ENCODE results near the gene GTF3C5. TPM values are rescaled to one million over a fixed set of nuclear protein-coding genes. Genes with fewer than 3 reads are reported as not detected.
"Not testable (repeated sequence)": the region's sequence is repeated elsewhere in the genome, so short reads cannot be mapped to it uniquely, and the experiment has no call there.

Gene GTF3C5
- total and polyA plus RNA-seq, 4 donors, result 17.8 to 91.6 (median 39.2) TPM

- no peaks in the 10 kb centered on the region for H3K4me1 ChIP-seq (ENCODE audit: control insufficient read depth in 1 of 2, insufficient read depth in 2 of 2, low read length in 2 of 2)
- H3K36me3 ChIP-seq (ENCODE audit: control insufficient read depth in 1 of 2, insufficient read depth in 2 of 2, low read length in 1 of 2), result no peaks in the 10 kb centered on the region
- H3K9me3 ChIP-seq (ENCODE audit: control insufficient read depth, low read length), result no peaks in the 10 kb centered on the region
- H3K27me3 ChIP-seq (ENCODE audit: control insufficient read depth in 1 of 2, insufficient read depth in 2 of 2, low read length in 1 of 2), result no peaks in the 10 kb centered on the region
- H3K4me3 ChIP-seq (ENCODE audit: low read length in 2 of 2), result no peak overlapping the region
- intact Hi-C loops (cut with DNase I), result no loop called here
- H3K27ac ChIP-seq (ENCODE audit: low read depth in 1 of 2, low read length in 2 of 2), result no peak overlapping the region
- 85 to 88% methylated on average over 6 of the region's 6 CpGs for WGBS, 2 donors
- DNase-seq, result no peak
- no peak for ATAC-seq (ENCODE audit: low FRiP score)
Observed at GRCh38 chr9:133089271-133089671, 58.5 kb downstream of the GTF3C5 start.

GRCh38 chr9:133090187-133090586 lies 59.4 kb downstream of the GTF3C5 start:
- no peak overlapping the region for H3K4me3 ChIP-seq (ENCODE audit: low read length in 2 of 2)
- no peak for ATAC-seq (ENCODE audit: low FRiP score)
- no peak for DNase-seq
- no peak overlapping the region for H3K27ac ChIP-seq (ENCODE audit: low read depth in 1 of 2, low read length in 2 of 2)
- WGBS, 2 donors, result 62 to 81% methylated on average over 5 to 6 of the region's 6 CpGs
- H3K27me3 ChIP-seq (ENCODE audit: control insufficient read depth in 1 of 2, insufficient read depth in 2 of 2, low read length in 1 of 2), result no peaks in the 10 kb centered on the region
- no peaks in the 10 kb centered on the region for H3K9me3 ChIP-seq (ENCODE audit: control insufficient read depth, low read length)
- intact Hi-C loops (cut with DNase I), result no loop called here
- H3K4me1 ChIP-seq (ENCODE audit: control insufficient read depth in 1 of 2, insufficient read depth in 2 of 2, low read length in 2 of 2), result no peaks in the 10 kb centered on the region
- H3K36me3 ChIP-seq (ENCODE audit: control insufficient read depth in 1 of 2, insufficient read depth in 2 of 2, low read length in 1 of 2), result no peaks in the 10 kb centered on the region

- Histone ChIP-seq H3K36me3 (ENCODE audit: control insufficient read depth in 1 of 2, insufficient read depth in 2 of 2, low read length in 1 of 2) (no peaks in the 10 kb centered on the region), H3K27ac (ENCODE audit: low read depth in 1 of 2, low read length in 2 of 2) (no peak overlapping the region), H3K9me3 (ENCODE audit: control insufficient read depth, low read length) (no peaks in the 10 kb centered on the region), H3K4me1 (ENCODE audit: control insufficient read depth in 1 of 2, insufficient read depth in 2 of 2, low read length in 2 of 2) (no peaks in the 10 kb centered on the region), H3K27me3 (ENCODE audit: control insufficient read depth in 1 of 2, insufficient read depth in 2 of 2, low read length in 1 of 2) (no peaks in the 10 kb centered on the region), H3K4me3 (ENCODE audit: low read length in 2 of 2) (no peak overlapping the region)
- 66 to 76% methylated on average over 11 of the region's 11 CpGs for WGBS, 2 donors
- intact Hi-C loops (cut with DNase I), result no loop called here
- no peak for ATAC-seq (ENCODE audit: low FRiP score)
- no peak for DNase-seq
Observed at GRCh38 chr9:133090752-133091385, 60.1 kb downstream of the GTF3C5 start.

GRCh38 chr9:133094351-133094750 lies 63.6 kb downstream of the GTF3C5 start:
- H3K27ac ChIP-seq (ENCODE audit: low read depth in 1 of 2, low read length in 2 of 2); H3K9me3 ChIP-seq (ENCODE audit: control insufficient read depth, low read length); H3K4me3 ChIP-seq (ENCODE audit: low read length in 2 of 2); H3K27me3 ChIP-seq (ENCODE audit: control insufficient read depth in 1 of 2, insufficient read depth in 2 of 2, low read length in 1 of 2); DNase-seq; intact Hi-C loops (cut with DNase I); H3K4me1 ChIP-seq (ENCODE audit: control insufficient read depth in 1 of 2, insufficient read depth in 2 of 2, low read length in 2 of 2); ATAC-seq (ENCODE audit: low FRiP score); H3K36me3 ChIP-seq (ENCODE audit: control insufficient read depth in 1 of 2, insufficient read depth in 2 of 2, low read length in 1 of 2): not testable (repeated sequence)
- 76 to 77% methylated on average over 4 of the region's 4 CpGs for WGBS, 2 donors

DNA sequence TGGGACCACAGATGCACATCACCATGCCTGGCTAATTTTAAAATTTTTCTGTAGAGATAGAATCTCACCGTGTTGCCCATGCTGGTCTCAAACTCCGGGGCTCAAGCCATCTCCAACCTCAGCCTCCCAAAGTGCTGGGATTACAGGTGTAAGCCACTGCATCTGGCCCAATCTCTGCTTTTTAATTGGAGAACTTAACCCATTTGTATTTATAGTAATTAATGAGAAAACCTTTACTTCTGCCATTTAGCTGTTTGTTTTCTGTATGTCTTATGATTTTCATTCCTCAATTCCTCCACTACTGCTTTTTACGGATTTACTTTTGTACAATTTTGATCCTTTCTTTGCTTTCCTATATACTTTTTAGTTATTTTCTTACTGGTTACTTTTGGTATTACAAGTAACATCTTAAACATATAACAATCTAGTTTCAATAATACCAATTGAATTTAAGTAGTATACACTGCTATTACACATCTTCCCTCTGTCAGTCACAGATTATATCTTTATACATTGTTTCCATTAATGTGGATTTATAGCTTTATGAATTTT lies 64.1 kb downstream of the GTF3C5 start:
- 95 to 97% methylated on average over 3 of the region's 3 CpGs for WGBS, 2 donors
- no peaks in the 10 kb centered on the region for H3K9me3 ChIP-seq (ENCODE audit: control insufficient read depth, low read length)
- no peak overlapping the region for H3K27ac ChIP-seq (ENCODE audit: low read depth in 1 of 2, low read length in 2 of 2)
- peaks cover 3 to 7% of the 10 kb centered on the region in 2 donors for H3K36me3 ChIP-seq (ENCODE audit: control insufficient read depth in 1 of 2, insufficient read depth in 2 of 2, low read length in 1 of 2)
- H3K27me3 ChIP-seq (ENCODE audit: control insufficient read depth in 1 of 2, insufficient read depth in 2 of 2, low read length in 1 of 2), result no peaks in the 10 kb centered on the region
- ATAC-seq (ENCODE audit: low FRiP score) (no peak), DNase-seq (no peak)
- no peak overlapping the region for H3K4me3 ChIP-seq (ENCODE audit: low read length in 2 of 2)
- no peaks in the 10 kb centered on the region for H3K4me1 ChIP-seq (ENCODE audit: control insufficient read depth in 1 of 2, insufficient read depth in 2 of 2, low read length in 2 of 2)
- intact Hi-C loops (cut with DNase I), result no loop called here

- H3K9me3 ChIP-seq (ENCODE audit: control insufficient read depth, low read length), result no peaks in the 10 kb centered on the region
- H3K36me3 ChIP-seq (ENCODE audit: control insufficient read depth in 1 of 2, insufficient read depth in 2 of 2, low read length in 1 of 2), result peaks cover 7 to 14% of the 10 kb centered on the region in 2 donors
- no peaks in the 10 kb centered on the region for H3K4me1 ChIP-seq (ENCODE audit: control insufficient read depth in 1 of 2, insufficient read depth in 2 of 2, low read length in 2 of 2)
- no peaks in the 10 kb centered on the region for H3K27me3 ChIP-seq (ENCODE audit: control insufficient read depth in 1 of 2, insufficient read depth in 2 of 2, low read length in 1 of 2)
- 87 to 90% methylated on average over 16 of the region's 16 CpGs for WGBS, 2 donors
- ATAC-seq (ENCODE audit: low FRiP score) (no peak), DNase-seq (peak in 1 of 2 donors; percentile 55)
- H3K27ac ChIP-seq (ENCODE audit: low read depth in 1 of 2, low read length in 2 of 2), result no peak overlapping the region
- intact Hi-C loops (cut with DNase I), result no loop called here
- no peak overlapping the region for H3K4me3 ChIP-seq (ENCODE audit: low read length in 2 of 2)
Observed at GRCh38 chr9:133098104-133098754, 67.4 kb downstream of the GTF3C5 start.

DNA sequence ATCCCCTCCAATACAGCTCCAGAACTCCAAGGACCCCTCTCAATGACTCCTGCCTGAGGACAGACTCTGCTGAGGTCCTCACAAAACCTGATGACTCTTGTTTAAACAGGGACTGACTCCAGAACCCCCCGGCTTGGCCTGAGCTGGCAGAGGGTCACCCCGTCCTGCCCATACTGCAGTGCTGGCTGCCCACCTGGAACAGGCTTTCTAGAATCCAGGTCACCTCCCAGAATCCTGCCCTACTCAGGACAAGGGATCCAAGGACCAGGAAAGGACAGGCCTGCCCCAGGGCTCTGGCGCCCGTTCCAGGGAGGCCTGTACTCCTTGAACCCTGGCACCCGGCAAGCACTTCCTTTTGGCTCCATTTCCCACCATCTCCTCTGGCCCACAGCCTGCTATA lies 68.1 kb downstream of the GTF3C5 start:
- Histone ChIP-seq H3K9me3 (ENCODE audit: control insufficient read depth, low read length) (no peaks in the 10 kb centered on the region), H3K4me3 (ENCODE audit: low read length in 2 of 2) (no peak overlapping the region), H3K27ac (ENCODE audit: low read depth in 1 of 2, low read length in 2 of 2) (no peak overlapping the region), H3K36me3 (ENCODE audit: control insufficient read depth in 1 of 2, insufficient read depth in 2 of 2, low read length in 1 of 2) (peaks cover 7 to 14% of the 10 kb centered on the region in 2 donors), H3K4me1 (ENCODE audit: control insufficient read depth in 1 of 2, insufficient read depth in 2 of 2, low read length in 2 of 2) (no peaks in the 10 kb centered on the region), H3K27me3 (ENCODE audit: control insufficient read depth in 1 of 2, insufficient read depth in 2 of 2, low read length in 1 of 2) (no peaks in the 10 kb centered on the region)
- intact Hi-C loops (cut with DNase I), result no loop called here
- ATAC-seq (ENCODE audit: low FRiP score) (no peak), DNase-seq (peak in 1 of 2 donors; percentile 51)
- 89 to 92% methylated on average over 5 of the region's 5 CpGs for WGBS, 2 donors

DNA sequence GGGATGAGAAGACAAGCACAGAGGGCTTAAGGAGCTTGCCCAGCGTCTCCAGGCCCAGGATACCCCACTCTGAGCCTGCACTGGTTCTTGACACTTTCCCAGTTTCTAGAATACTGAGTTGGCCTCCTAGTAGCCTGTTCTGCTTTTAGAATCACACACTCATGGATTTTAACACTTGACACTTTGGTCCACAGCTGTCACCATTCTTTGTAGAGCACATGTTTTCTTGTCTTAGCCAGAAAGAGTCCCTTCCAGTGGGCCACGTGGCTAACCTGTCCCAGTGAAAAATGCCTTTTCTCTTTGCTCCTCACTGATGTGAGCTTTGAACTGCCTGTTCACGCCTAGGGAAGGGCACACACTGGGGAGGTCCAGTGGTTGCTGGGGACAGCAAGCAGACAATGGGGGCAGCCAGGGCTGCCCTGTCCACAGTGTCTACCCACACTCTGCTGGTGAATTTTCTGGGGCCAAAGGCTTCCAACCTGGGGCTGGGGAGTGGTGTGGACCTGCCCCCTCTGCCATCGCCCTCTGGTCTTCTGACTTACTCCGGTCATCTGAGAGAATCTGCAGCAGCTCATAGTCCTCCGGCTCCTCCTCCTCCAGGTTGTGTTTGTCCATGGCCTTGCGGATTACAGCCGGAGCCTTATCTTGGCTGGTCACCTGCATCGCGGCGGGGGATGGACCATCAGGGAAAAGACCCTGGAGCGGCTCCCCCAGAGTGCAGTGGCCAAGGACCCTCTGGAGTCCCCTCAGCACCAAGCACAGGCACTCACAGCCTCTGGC lies 69.1 kb downstream of the GTF3C5 start:
- ATAC-seq (ENCODE audit: low FRiP score), result no peak
- Histone ChIP-seq H3K4me1 (ENCODE audit: control insufficient read depth in 1 of 2, insufficient read depth in 2 of 2, low read length in 2 of 2) (no peaks in the 10 kb centered on the region), H3K27me3 (ENCODE audit: control insufficient read depth in 1 of 2, insufficient read depth in 2 of 2, low read length in 1 of 2) (no peaks in the 10 kb centered on the region), H3K27ac (ENCODE audit: low read depth in 1 of 2, low read length in 2 of 2) (no peak overlapping the region), H3K4me3 (ENCODE audit: low read length in 2 of 2) (no peak overlapping the region), H3K36me3 (ENCODE audit: control insufficient read depth in 1 of 2, insufficient read depth in 2 of 2, low read length in 1 of 2) (peaks cover 7 to 16% of the 10 kb centered on the region in 2 donors), H3K9me3 (ENCODE audit: control insufficient read depth, low read length) (no peaks in the 10 kb centered on the region)
- WGBS, 2 donors, result 93 to 94% methylated on average over 12 of the region's 12 CpGs
- intact Hi-C loops (cut with DNase I), result loop anchor here in 1 of 2 donors (10.0 kb wide), 1 partner anchor 65 kb away; the partner anchor contains the start of gene GTF3C5
- peak in 1 of 2 donors; percentile 62 for DNase-seq
